PC-9 (cell line): ENCODE measurements around the gene PSMC2.

ENCODE experiments used
- EZH2 ChIP-seq: fragments of 200-600 bp; sonication (generic); IDR thresholded peaks from 2 replicates; pipeline ENCODE4 v1.8.0; 2017; ENCODE audit warnings: antibody characterized with exemption, low read depth
- TF ChIP-seq, protein P1 (sequence below): fragments of 200-600 bp; sonication (generic); conservative IDR thresholded peaks from 2 replicates; pipeline ENCODE4 v1.6.1; 2017; ENCODE audit warnings: mixed run types, antibody characterized with exemption, mild to moderate bottlenecking, moderate library complexity

DNA sequence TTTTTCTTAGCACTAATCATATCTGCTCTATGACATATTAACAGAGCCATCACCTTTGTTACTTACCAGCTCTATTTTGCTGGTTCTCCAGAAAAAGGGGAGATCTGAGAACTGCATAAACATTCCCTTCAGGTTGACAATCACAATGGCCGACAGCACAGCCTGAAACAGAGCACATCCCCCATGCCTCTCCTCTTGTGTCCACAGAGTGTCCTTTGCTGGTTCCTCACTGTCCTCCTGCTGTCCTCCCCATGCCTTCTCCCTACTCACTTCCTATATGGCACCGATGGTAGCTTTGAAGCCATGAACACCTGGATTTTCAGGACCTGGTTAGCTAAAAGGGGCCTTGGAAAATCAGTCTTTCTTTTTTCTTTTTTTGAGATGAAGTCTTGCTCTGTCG lies 41.8 kb downstream of the PSMC2 start:
- TF ChIP-seq EZH2 = no peak
- TF ChIP-seq, protein P1, sequence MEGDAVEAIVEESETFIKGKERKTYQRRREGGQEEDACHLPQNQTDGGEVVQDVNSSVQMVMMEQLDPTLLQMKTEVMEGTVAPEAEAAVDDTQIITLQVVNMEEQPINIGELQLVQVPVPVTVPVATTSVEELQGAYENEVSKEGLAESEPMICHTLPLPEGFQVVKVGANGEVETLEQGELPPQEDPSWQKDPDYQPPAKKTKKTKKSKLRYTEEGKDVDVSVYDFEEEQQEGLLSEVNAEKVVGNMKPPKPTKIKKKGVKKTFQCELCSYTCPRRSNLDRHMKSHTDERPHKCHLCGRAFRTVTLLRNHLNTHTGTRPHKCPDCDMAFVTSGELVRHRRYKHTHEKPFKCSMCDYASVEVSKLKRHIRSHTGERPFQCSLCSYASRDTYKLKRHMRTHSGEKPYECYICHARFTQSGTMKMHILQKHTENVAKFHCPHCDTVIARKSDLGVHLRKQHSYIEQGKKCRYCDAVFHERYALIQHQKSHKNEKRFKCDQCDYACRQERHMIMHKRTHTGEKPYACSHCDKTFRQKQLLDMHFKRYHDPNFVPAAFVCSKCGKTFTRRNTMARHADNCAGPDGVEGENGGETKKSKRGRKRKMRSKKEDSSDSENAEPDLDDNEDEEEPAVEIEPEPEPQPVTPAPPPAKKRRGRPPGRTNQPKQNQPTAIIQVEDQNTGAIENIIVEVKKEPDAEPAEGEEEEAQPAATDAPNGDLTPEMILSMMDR = no peak
